Hepatocyte (in vitro differentiated cells): ENCODE measurements around the gene LIN9. TPM values are rescaled to one million over a fixed set of nuclear protein-coding genes. Genes with fewer than 3 reads are reported as not detected.

ENCODE experiments used
- DNase-seq: peaks from one replicate; pipeline ENCODE4 v3.0.0-alpha.2; 2016; ENCODE audit warnings: low spot score
- H2AFZ ChIP-seq: fragments of 200-600 bp; sonication (generic); 2 replicates; pipeline ENCODE4 v1.6.0; 2016; ENCODE audit warnings: antibody characterized with exemption, mild to moderate bottlenecking
- H3K27ac ChIP-seq: fragments of 200-600 bp; sonication (generic); 2 replicates; pipeline ENCODE4 v1.5.1; 2016; ENCODE audit warnings: mild to moderate bottlenecking
- H3K27me3 ChIP-seq: fragments of 200-600 bp; sonication (generic); 2 replicates; pipeline ENCODE4 v1.6.1; 2016
- H3K36me3 ChIP-seq: fragments of 200-600 bp; sonication (generic); replicated peaks from 2 replicates; pipeline ENCODE4 v1.5.1; 2016; ENCODE audit warnings: low read depth; ENCODE audit not compliant: insufficient read depth
- H3K4me1 ChIP-seq: fragments of 200-600 bp; sonication (generic); 2 replicates; pipeline ENCODE4 v1.5.1; 2016; ENCODE audit warnings: mild to moderate bottlenecking, moderate library complexity; ENCODE audit not compliant: insufficient read depth
- H3K4me2 ChIP-seq: fragments of 200-600 bp; sonication (generic); 2 replicates; pipeline ENCODE4 v1.6.0; 2016
- H3K4me3 ChIP-seq: fragments of 200-600 bp; sonication (generic); 2 replicates; pipeline ENCODE4 v1.5.1; 2016; ENCODE audit warnings: mild to moderate bottlenecking
- H3K79me2 ChIP-seq: fragments of 200-600 bp; sonication (generic); 2 replicates; pipeline ENCODE4 v1.6.0; 2017; ENCODE audit warnings: mild to moderate bottlenecking
- H3K9me2 ChIP-seq: fragments of 200-600 bp; sonication (generic); replicated peaks from 2 replicates; pipeline ENCODE4 v1.6.0; 2017; ENCODE audit warnings: mild to moderate bottlenecking; ENCODE audit not compliant: insufficient read depth
- H3K9me3 ChIP-seq: fragments of 200-600 bp; sonication (generic); 2 replicates; pipeline ENCODE4 v1.5.1; 2016; ENCODE audit warnings: low read depth, mild to moderate bottlenecking
- H4K20me1 ChIP-seq: fragments of 200-600 bp; sonication (generic); 2 replicates; pipeline ENCODE4 v1.6.0; 2016; ENCODE audit warnings: mild to moderate bottlenecking; ENCODE audit not compliant: insufficient read depth, poor library complexity, severe bottlenecking
- CTCF ChIP-seq: fragments of 200-600 bp; sonication (generic); IDR thresholded peaks from 2 replicates; pipeline ENCODE4 v1.5.1; 2016; ENCODE audit warnings: antibody characterized with exemption, mild to moderate bottlenecking; ENCODE audit not compliant: poor library complexity
- EZH2 ChIP-seq: fragments of 200-600 bp; sonication (generic); IDR thresholded peaks from 2 replicates; pipeline ENCODE4 v1.6.1; 2016; ENCODE audit warnings: antibody characterized with exemption, mild to moderate bottlenecking, borderline replicate concordance
- EZH2phosphoT487 ChIP-seq: fragments of 200-600 bp; sonication (generic); IDR thresholded peaks from one replicate; pipeline ENCODE4 v1.6.1; 2018; ENCODE audit warnings: antibody characterized with exemption, mild to moderate bottlenecking, low read depth, moderate library complexity; ENCODE audit not compliant: unreplicated experiment, severe bottlenecking
- WGBS: methylation state at CpG from one replicate; pipeline ENCODE4 v1.1.6; 2016; ENCODE audit warnings: low lambda C conversion rate; ENCODE audit errors: missing lambda C conversion rate; 5-methylcytosine and 5-hydroxymethylcytosine counted together
- polyA plus RNA-seq: library from polyadenylated mRNA; unstranded; fragments of >200 nt; fragmentation: Nextera tagmentation; extraction: Ambion mirVana; gene quantifications from 2 replicates; pipeline ENCODE4 v1.2.1, GENCODE V29; 2016
- total RNA-seq: library from RNA; depleted of rRNA; stranded (reverse); fragments of >200 nt; gene quantifications from 2 replicates; pipeline ENCODE4 v1.2.3, GENCODE V29; 2014

LIN9 gene
- total and polyA plus RNA-seq, 2 experiments from 2014 or later, result 2.9 to 6.2 TPM

DNA sequence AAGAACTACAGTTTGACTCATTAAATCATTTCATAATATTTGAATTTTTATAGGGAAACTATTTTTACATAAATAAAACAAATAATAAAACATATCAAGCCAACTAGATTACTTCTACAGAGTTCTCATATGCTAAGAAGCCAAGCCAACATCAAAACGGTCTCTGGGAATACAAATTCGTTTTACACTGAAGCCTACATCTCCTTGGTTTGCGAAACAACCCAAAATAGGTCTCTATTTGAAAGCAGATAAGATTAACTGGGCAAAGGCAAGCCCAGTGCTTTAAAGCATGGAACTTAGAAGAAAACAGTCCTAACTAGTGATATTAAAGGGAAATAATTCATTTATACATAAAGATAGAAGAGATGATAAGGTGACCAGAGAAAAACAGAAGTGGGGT is 60.2 kb downstream of the LIN9 start:
- 81% methylated on average over 3 of the region's 3 CpGs for WGBS
- H3K27me3 ChIP-seq, result no peaks in the 10 kb centered on the region
- H3K4me1 ChIP-seq, result no peaks in the 10 kb centered on the region
- no peak for TF ChIP-seq EZH2phosphoT487
- TF ChIP-seq CTCF, result no peak
- TF ChIP-seq EZH2, result no peak
- no peak overlapping the region for H3K27ac ChIP-seq
- no peak for DNase-seq
- no peaks in the 10 kb centered on the region for H4K20me1 ChIP-seq
- no peaks in the 10 kb centered on the region for H3K79me2 ChIP-seq
- H3K9me3 ChIP-seq, result no peaks in the 10 kb centered on the region
- H3K36me3 ChIP-seq, result no peaks in the 10 kb centered on the region
- no peak overlapping the region for H3K4me2 ChIP-seq
- H3K9me2 ChIP-seq, result no peaks in the 10 kb centered on the region
- H3K4me3 ChIP-seq, result no peak overlapping the region
- no peak overlapping the region for H2AFZ ChIP-seq

DNA sequence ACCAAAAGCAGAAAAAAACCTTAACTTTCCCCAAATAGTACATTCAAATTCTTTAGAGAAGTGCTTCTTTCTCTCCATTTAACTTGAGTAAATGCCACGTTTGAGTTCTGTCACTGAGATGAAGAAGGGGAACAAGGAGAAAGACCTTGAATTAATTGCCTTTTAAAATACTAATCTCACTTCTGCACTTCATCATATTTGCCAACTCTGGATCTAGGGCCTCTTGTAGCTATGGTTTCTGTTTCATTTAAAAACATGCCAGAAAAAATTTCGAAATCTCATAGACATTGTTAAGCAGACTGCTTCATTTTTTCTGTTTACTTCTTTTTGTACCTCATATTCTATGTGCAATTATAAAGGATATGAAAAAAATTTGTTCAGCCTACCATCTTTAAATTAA is 60.9 kb downstream of the LIN9 start:
- WGBS, result 76% methylated on average over 2 of the region's 2 CpGs
- Histone ChIP-seq H3K27ac (peak overlapping the region; percentile 54), H3K79me2 (no peaks in the 10 kb centered on the region)

DNA sequence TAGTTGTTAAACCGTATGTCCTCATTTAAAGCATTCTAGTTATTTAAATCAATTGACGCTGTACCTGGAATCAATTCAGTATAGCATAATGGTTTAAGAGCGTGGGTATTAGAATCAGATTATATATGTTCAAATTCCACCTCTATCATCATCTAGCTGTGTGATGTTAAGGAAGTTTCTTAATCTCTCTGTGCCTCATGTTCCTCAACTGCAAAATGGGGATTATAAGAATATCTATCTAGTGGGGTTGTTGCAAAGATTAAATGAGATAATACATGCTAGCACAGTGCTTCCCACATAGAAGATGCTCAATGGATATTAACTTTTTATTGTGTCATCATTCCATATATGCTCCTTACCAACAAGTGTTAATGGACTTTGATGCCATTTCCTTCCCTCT is 69.5 kb downstream of the LIN9 start:
- Histone ChIP-seq H4K20me1 (no peaks in the 10 kb centered on the region), H3K4me3 (no peak overlapping the region), H3K9me2 (no peaks in the 10 kb centered on the region), H3K27ac (no peak overlapping the region), H3K27me3 (no peaks in the 10 kb centered on the region), H3K9me3 (no peaks in the 10 kb centered on the region), H3K4me2 (no peak overlapping the region), H3K36me3 (no peaks in the 10 kb centered on the region), H3K4me1 (no peaks in the 10 kb centered on the region), H3K79me2 (no peaks in the 10 kb centered on the region), H2AFZ (no peak overlapping the region)
- 97% methylated on average over 3 of the region's 3 CpGs for WGBS
- TF ChIP-seq EZH2phosphoT487 (no peak), EZH2 (no peak), CTCF (no peak)
- DNase-seq, result no peak

More for the DNA sequence above, 60.9 kb downstream of the LIN9 start:
- TF ChIP-seq CTCF (no peak), EZH2 (no peak), EZH2phosphoT487 (no peak)
- no peak overlapping the region for H3K4me3 ChIP-seq
- H3K27me3 ChIP-seq, result no peaks in the 10 kb centered on the region
- no peak for DNase-seq
- no peaks in the 10 kb centered on the region for H3K9me2 ChIP-seq
- no peak overlapping the region for H3K4me2 ChIP-seq
- no peaks in the 10 kb centered on the region for H3K9me3 ChIP-seq
- no peaks in the 10 kb centered on the region for H4K20me1 ChIP-seq
- no peak overlapping the region for H2AFZ ChIP-seq
- H3K36me3 ChIP-seq, result no peaks in the 10 kb centered on the region
- no peaks in the 10 kb centered on the region for H3K4me1 ChIP-seq

DNA sequence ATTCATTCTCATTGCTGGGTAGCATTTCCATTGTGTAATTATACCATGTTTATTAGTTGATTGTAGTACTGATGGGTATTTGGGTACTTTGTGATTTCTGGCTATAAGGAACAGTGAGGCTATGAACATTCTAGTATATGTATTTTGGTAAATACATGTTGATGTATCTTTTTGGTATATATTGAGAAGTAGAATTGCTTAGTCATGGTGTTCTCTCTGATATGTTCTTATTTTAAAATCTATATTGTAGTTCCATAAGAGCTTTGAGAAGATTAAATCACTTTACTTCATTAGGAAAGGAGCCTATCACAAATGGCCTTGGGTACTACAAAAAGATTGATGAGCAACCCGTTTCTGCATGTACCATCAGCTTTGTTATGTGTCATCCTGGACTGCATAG is 72.1 kb downstream of the LIN9 start:
- H3K36me3 ChIP-seq, result no peaks in the 10 kb centered on the region
- WGBS, result 100% methylated on average over 1 of the region's 1 CpG
- no peaks in the 10 kb centered on the region for H3K9me2 ChIP-seq
- no peak overlapping the region for H2AFZ ChIP-seq
- H3K79me2 ChIP-seq, result no peaks in the 10 kb centered on the region
- no peak overlapping the region for H3K4me3 ChIP-seq
- H3K4me1 ChIP-seq, result no peaks in the 10 kb centered on the region
- H3K9me3 ChIP-seq, result no peaks in the 10 kb centered on the region
- no peak for DNase-seq
- TF ChIP-seq EZH2, result no peak
- TF ChIP-seq CTCF, result no peak
- TF ChIP-seq EZH2phosphoT487, result no peak
- H3K27ac ChIP-seq, result no peak overlapping the region
- H3K4me2 ChIP-seq, result no peak overlapping the region
- H3K27me3 ChIP-seq, result no peaks in the 10 kb centered on the region
- no peaks in the 10 kb centered on the region for H4K20me1 ChIP-seq
